ENCODE results near the gene PRPSAP1. TPM values are rescaled to one million over a fixed set of nuclear protein-coding genes. Genes with fewer than 3 reads are reported as not detected.

PRPSAP1 gene
- polyA plus RNA-seq, 3 donors = 45.8 to 58.2 (median 51.2) TPM

DNA sequence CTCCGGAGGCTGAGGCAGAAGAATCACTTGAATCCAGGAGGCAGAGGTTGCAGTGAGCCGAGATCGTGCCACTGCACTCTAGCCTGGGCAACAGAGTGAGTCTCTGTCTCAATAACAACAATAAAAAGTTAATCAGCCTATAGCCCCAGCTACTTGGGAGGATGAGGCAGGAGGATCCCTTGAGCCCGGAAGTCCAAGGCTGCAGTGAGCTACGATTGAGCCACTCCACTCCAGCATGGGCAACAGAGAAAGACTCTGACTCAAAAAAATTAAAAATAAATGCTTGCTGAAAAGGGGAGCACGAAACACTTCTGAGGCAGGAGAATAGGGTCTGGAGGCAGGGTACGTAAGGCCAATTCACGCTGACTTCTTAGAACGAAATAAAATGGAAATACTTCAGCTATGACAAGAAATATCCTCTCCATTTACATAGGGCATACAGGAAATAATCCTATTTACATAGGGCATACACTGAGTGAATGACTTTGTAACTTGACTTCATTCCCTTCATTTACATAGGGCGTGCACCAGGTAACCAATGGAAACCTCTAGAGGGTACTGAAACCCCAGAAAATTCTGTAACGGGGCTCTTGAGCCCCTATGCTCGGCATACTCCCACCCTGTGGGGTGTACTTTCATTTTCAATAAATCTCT, 3.2 kb upstream of the PRPSAP1 start:
- peaks cover 5 to 13% (median 6%) of the 10 kb centered on the region in 3 donors for H3K27me3 Mint-ChIP-seq (ENCODE audit: low read depth in 3 of 3)

DNA sequence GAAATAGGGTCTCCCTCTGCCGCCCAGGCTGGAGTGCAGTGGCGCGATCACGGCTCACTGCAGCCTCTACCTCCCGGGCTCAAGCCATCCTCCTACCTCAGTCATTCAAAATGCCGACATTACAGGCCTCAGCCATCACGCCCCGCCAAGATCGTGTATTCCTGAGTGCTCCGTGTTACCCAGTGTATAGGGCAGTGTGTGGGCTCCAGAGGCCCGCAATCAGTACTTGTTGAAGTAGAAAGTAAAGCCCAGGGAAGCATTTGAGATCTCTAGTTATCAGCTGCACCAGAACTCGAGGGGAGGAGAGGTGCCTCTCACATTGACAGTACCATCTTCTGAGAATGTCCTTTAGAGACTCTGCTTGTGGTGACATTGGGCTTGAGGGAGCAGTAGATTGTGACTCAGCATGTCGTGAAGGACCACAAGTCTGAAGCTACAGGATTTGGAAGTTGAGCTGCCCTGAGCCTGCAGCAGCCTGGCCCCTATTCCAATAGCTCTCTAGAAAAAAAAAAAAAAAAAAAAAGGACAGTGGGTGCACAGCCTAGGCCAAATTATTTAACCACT, 1.1 kb upstream of the PRPSAP1 start:
- Histone ChIP-seq H3K79me2 (ENCODE audit: insufficient read depth, low read length) (peaks cover 34% of the 10 kb centered on the region), H3K4me3 (replicated peaks in 1 of 3; ENCODE audit: low read depth in 2 of 3, low read length in 3 of 3) (no peak overlapping the region), H3K4me2 (replicated peaks; ENCODE audit: extremely low read depth, low read length, poor library complexity, severe bottlenecking) (peak overlapping the region; percentile 91), H3K36me3 (replicated peaks in 1 of 2; ENCODE audit: control insufficient read depth in 1 of 2, insufficient read depth in 2 of 2, low read length in 2 of 2) (no peaks in the 10 kb centered on the region), H3K27me3 (ENCODE audit: control insufficient read depth in 2 of 2, insufficient read depth in 2 of 2, low read length in 2 of 2) (no peaks in the 10 kb centered on the region), H2AFZ (ENCODE audit: insufficient read depth, low read depth, low read length, poor library complexity, severe bottlenecking) (peak overlapping the region; percentile 97), H3K4me1 (ENCODE audit: control insufficient read depth in 1 of 2, insufficient read depth in 2 of 2, low read length in 2 of 2) (peaks cover 15 to 21% of the 10 kb centered on the region in 2 donors), H4K20me1 (ENCODE audit: insufficient read depth, low read length) (no peaks in the 10 kb centered on the region), H3K9ac (ENCODE audit: insufficient read depth, low read length, poor library complexity, severe bottlenecking) (no peak overlapping the region), H3K27ac (ENCODE audit: low read depth in 1 of 2, low read length in 2 of 2) (no peak overlapping the region), H3K9me3 (replicated peaks in 1 of 2; ENCODE audit: control insufficient read depth in 1 of 2, insufficient read depth in 1 of 2, low read length in 2 of 2) (no peaks in the 10 kb centered on the region)
- Mint-ChIP-seq H3K9me3 (peaks cover 0 to 1% (median 0%) of the 10 kb centered on the region in 7 donors), H3K4me1 (peaks cover 24% of the 10 kb centered on the region), H3K27ac (peak overlapping the region in 1 of 7 donors; percentile 98), H3K4me3 (peak overlapping the region; percentile 27 to 99), H3K27me3 (ENCODE audit: low read depth in 3 of 3) (peaks cover 3 to 8% (median 6%) of the 10 kb centered on the region in 3 donors), H3K36me3 (peaks cover 0 to 2% of the 10 kb centered on the region in 2 donors)
- 74% methylated on average over 6 of the region's 13 CpGs for WGBS (ENCODE audit: insufficient coverage)
- TF ChIP-seq, protein P1, sequence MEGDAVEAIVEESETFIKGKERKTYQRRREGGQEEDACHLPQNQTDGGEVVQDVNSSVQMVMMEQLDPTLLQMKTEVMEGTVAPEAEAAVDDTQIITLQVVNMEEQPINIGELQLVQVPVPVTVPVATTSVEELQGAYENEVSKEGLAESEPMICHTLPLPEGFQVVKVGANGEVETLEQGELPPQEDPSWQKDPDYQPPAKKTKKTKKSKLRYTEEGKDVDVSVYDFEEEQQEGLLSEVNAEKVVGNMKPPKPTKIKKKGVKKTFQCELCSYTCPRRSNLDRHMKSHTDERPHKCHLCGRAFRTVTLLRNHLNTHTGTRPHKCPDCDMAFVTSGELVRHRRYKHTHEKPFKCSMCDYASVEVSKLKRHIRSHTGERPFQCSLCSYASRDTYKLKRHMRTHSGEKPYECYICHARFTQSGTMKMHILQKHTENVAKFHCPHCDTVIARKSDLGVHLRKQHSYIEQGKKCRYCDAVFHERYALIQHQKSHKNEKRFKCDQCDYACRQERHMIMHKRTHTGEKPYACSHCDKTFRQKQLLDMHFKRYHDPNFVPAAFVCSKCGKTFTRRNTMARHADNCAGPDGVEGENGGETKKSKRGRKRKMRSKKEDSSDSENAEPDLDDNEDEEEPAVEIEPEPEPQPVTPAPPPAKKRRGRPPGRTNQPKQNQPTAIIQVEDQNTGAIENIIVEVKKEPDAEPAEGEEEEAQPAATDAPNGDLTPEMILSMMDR (IDR thresholded peaks at IDR 0.05) = no peak
- intact Hi-C loops (cut with micrococcal nuclease) = loop anchor here (2.0 to 5.0 kb wide), 2 partner anchors 30 to 32 kb away; partner anchors contain the start of gene SPHK1 (in 1 of the 2)
- DNase-seq = no peak

More for the DNA sequence above, 3.2 kb upstream of the PRPSAP1 start:
- Histone ChIP-seq H3K79me2 (ENCODE audit: insufficient read depth, low read length) (peaks cover 13% of the 10 kb centered on the region), H3K27me3 (ENCODE audit: control insufficient read depth in 2 of 2, insufficient read depth in 2 of 2, low read length in 2 of 2) (no peaks in the 10 kb centered on the region), H2AFZ (ENCODE audit: insufficient read depth, low read depth, low read length, poor library complexity, severe bottlenecking) (no peak overlapping the region), H3K4me3 (replicated peaks in 1 of 3; ENCODE audit: low read depth in 2 of 3, low read length in 3 of 3) (no peak overlapping the region), H3K27ac (ENCODE audit: low read depth in 1 of 2, low read length in 2 of 2) (no peak overlapping the region), H4K20me1 (ENCODE audit: insufficient read depth, low read length) (no peaks in the 10 kb centered on the region), H3K9me3 (replicated peaks in 1 of 2; ENCODE audit: control insufficient read depth in 1 of 2, insufficient read depth in 1 of 2, low read length in 2 of 2) (no peaks in the 10 kb centered on the region), H3K4me1 (ENCODE audit: control insufficient read depth in 1 of 2, insufficient read depth in 2 of 2, low read length in 2 of 2) (peaks cover 15 to 21% of the 10 kb centered on the region in 2 donors), H3K36me3 (replicated peaks in 1 of 2; ENCODE audit: control insufficient read depth in 1 of 2, insufficient read depth in 2 of 2, low read length in 2 of 2) (no peaks in the 10 kb centered on the region), H3K4me2 (replicated peaks; ENCODE audit: extremely low read depth, low read length, poor library complexity, severe bottlenecking) (no peak overlapping the region), H3K9ac (ENCODE audit: insufficient read depth, low read length, poor library complexity, severe bottlenecking) (no peak overlapping the region)
- H3K4me1 Mint-ChIP-seq = peaks cover 21% of the 10 kb centered on the region
- no peak overlapping the region for H3K4me3 Mint-ChIP-seq
- DNase-seq = no peak
- H3K27ac Mint-ChIP-seq = no peak overlapping the region
- H3K36me3 Mint-ChIP-seq = no peaks in the 10 kb centered on the region
- WGBS (ENCODE audit: insufficient coverage) = 76% methylated on average over 4 of the region's 12 CpGs
- H3K9me3 Mint-ChIP-seq = peaks cover 0 to 1% (median 0%) of the 10 kb centered on the region in 7 donors
- intact Hi-C loops (cut with micrococcal nuclease) = no loop called here
- TF ChIP-seq, protein P1 (IDR thresholded peaks at IDR 0.05) = no peak
